DND-41 (cell line): ENCODE results near the gene SPECC1.

Source experiments
- ATAC-seq: fragments of 200-7000 bp; cut with Tn5 transposase; 3 replicates; pipeline ENCODE4 v1.9.1; 2021; ENCODE audit warnings: low read depth; ENCODE audit not compliant: insufficient read depth
- DNase-seq: peaks from one replicate; pipeline ENCODE4 v3.0.0-alpha.2; 2020
- H2AFZ ChIP-seq: 2 replicates; pipeline ENCODE4 v1.6.0; 2012; ENCODE audit warnings: low read depth, low read length
- H3K27ac ChIP-seq: 2 replicates; pipeline ENCODE4 v1.5.1; 2012; ENCODE audit warnings: low read length, inconsistent platforms
- H3K27me3 ChIP-seq: fragments of 200-600 bp; sonication (generic); 2 replicates; pipeline ENCODE4 v1.6.0; 2012; ENCODE audit warnings: low read length, mild to moderate bottlenecking, inconsistent platforms; ENCODE audit not compliant: insufficient read depth, poor library complexity
- H3K36me3 ChIP-seq: 2 replicates; pipeline ENCODE4 v1.5.1; 2012; ENCODE audit warnings: low read length, inconsistent platforms; ENCODE audit not compliant: insufficient read depth
- H3K4me1 ChIP-seq: 2 replicates; pipeline ENCODE4 v1.5.1; 2012; ENCODE audit warnings: mild to moderate bottlenecking, low read length; ENCODE audit not compliant: insufficient read depth
- H3K4me2 ChIP-seq: 2 replicates; pipeline ENCODE4 v1.6.0; 2012; ENCODE audit warnings: mild to moderate bottlenecking, moderate library complexity, low read length, inconsistent platforms; ENCODE audit not compliant: insufficient read depth
- H3K4me3 ChIP-seq, 2 experiments: fragments of 200-600 bp in 1 of 2; shearing (Covaris generic) in 1 of 2; 2 replicates each; pipeline ENCODE4 v1.5.1; 2012 to 2016; ENCODE audit warnings: inconsistent platforms in 2 of 2, low read length in 2 of 2, mild to moderate bottlenecking in 2 of 2, low read depth in 1 of 2, moderate library complexity in 1 of 2
- H3K79me2 ChIP-seq: 2 replicates; pipeline ENCODE4 v1.6.0; 2012; ENCODE audit warnings: low read length, inconsistent platforms; ENCODE audit not compliant: insufficient read depth
- H3K9ac ChIP-seq: 2 replicates; pipeline ENCODE4 v1.6.0; 2012; ENCODE audit warnings: low read depth, mild to moderate bottlenecking, inconsistent platforms, low read length, moderate library complexity
- H3K9me3 ChIP-seq: 2 replicates; pipeline ENCODE4 v1.5.1; 2012; ENCODE audit warnings: low read length, moderate library complexity, mild to moderate bottlenecking, inconsistent platforms; ENCODE audit not compliant: insufficient read depth, severe bottlenecking
- H4K20me1 ChIP-seq: 2 replicates; pipeline ENCODE4 v1.6.0; 2012; ENCODE audit warnings: low read length; ENCODE audit not compliant: insufficient read depth
- CTCF ChIP-seq: IDR thresholded peaks from 2 replicates; pipeline ENCODE4 v1.5.1; 2012; ENCODE audit warnings: borderline replicate concordance, low read length, moderate library complexity, mild to moderate bottlenecking; ENCODE audit not compliant: poor library complexity, severe bottlenecking; ENCODE audit errors: extremely low read depth
- EZH2 ChIP-seq: IDR thresholded peaks from 3 replicates; pipeline ENCODE4 v1.6.1; 2012; ENCODE audit warnings: borderline replicate concordance, low read depth, mild to moderate bottlenecking, moderate library complexity, low read length, inconsistent platforms; ENCODE audit not compliant: severe bottlenecking

The SPECC1 gene

GRCh38 chr17:20284022-20284421, 274.9 kb downstream of the SPECC1 start:
- Histone ChIP-seq H4K20me1 (no peaks in the 10 kb centered on the region), H3K27ac (no peak overlapping the region), H3K79me2 (no peaks in the 10 kb centered on the region), H3K4me3 (no peak overlapping the region), H3K27me3 (no peaks in the 10 kb centered on the region), H3K36me3 (no peaks in the 10 kb centered on the region), H2AFZ (no peak overlapping the region), H3K4me1 (no peaks in the 10 kb centered on the region), H3K9me3 (no peaks in the 10 kb centered on the region), H3K9ac (no peak overlapping the region), H3K4me2 (no peak overlapping the region)
- ATAC-seq (no peak), DNase-seq (no peak)
- TF ChIP-seq EZH2: no peak
- TF ChIP-seq CTCF: no peak

GRCh38 chr17:20284570-20285295, 275.6 kb downstream of the SPECC1 start:
- Histone ChIP-seq H3K27me3 (no peaks in the 10 kb centered on the region), H2AFZ (no peak overlapping the region), H3K79me2 (no peaks in the 10 kb centered on the region), H3K4me1 (no peaks in the 10 kb centered on the region), H3K27ac (no peak overlapping the region), H3K4me2 (no peak overlapping the region), H3K36me3 (no peaks in the 10 kb centered on the region), H4K20me1 (no peaks in the 10 kb centered on the region), H3K4me3 (no peak overlapping the region), H3K9me3 (no peaks in the 10 kb centered on the region), H3K9ac (no peak overlapping the region)
- no peak for ATAC-seq
- no peak for DNase-seq
- TF ChIP-seq CTCF: no peak
- no peak for TF ChIP-seq EZH2

GRCh38 chr17:20289984-20290383, 280.8 kb downstream of the SPECC1 start:
- no peak for DNase-seq
- Histone ChIP-seq H3K79me2 (no peaks in the 10 kb centered on the region), H3K9ac (no peak overlapping the region), H3K27me3 (no peaks in the 10 kb centered on the region), H3K9me3 (no peaks in the 10 kb centered on the region), H2AFZ (no peak overlapping the region), H3K27ac (no peak overlapping the region), H3K4me1 (no peaks in the 10 kb centered on the region), H3K4me2 (no peak overlapping the region), H4K20me1 (no peaks in the 10 kb centered on the region), H3K36me3 (no peaks in the 10 kb centered on the region), H3K4me3 (no peak overlapping the region)
- ATAC-seq: no peak
- no peak for TF ChIP-seq CTCF
- TF ChIP-seq EZH2: no peak

- H3K4me3 ChIP-seq: no peak overlapping the region
- no peak overlapping the region for H3K9ac ChIP-seq
- DNase-seq (no peak), ATAC-seq (no peak)
- H3K27ac ChIP-seq: no peak overlapping the region
- no peaks in the 10 kb centered on the region for H3K36me3 ChIP-seq
- H3K4me1 ChIP-seq: no peaks in the 10 kb centered on the region
- no peak overlapping the region for H2AFZ ChIP-seq
- TF ChIP-seq EZH2 (no peak), CTCF (no peak)
- H3K79me2 ChIP-seq: no peaks in the 10 kb centered on the region
- no peaks in the 10 kb centered on the region for H3K27me3 ChIP-seq
- no peaks in the 10 kb centered on the region for H4K20me1 ChIP-seq
- H3K9me3 ChIP-seq: no peaks in the 10 kb centered on the region
- H3K4me2 ChIP-seq: no peak overlapping the region
Observed at GRCh38 chr17:20291853-20292252, 282.7 kb downstream of the SPECC1 start.
